KMS-11 (cell line): Measurements from ENCODE around the gene TFF3.

Source experiments
- H2AFZ ChIP-seq: fragments of 200-600 bp; sonication (generic); 2 replicates; pipeline ENCODE4 v1.6.1; 2016; ENCODE audit warnings: antibody characterized with exemption, mixed run types, low read depth
- H3K27ac ChIP-seq: fragments of 200-600 bp; sonication (generic); 2 replicates; pipeline ENCODE4 v1.6.1; 2016; ENCODE audit warnings: mild to moderate bottlenecking, mixed run types
- H3K27me3 ChIP-seq: fragments of 200-600 bp; sonication (generic); 2 replicates; pipeline ENCODE4 v1.6.1; 2017; ENCODE audit warnings: mild to moderate bottlenecking, low read depth, mixed run types, moderate library complexity; ENCODE audit not compliant: insufficient read depth
- H3K36me3 ChIP-seq: fragments of 200-600 bp; sonication (generic); 2 replicates; pipeline ENCODE4 v1.6.1; 2017; ENCODE audit warnings: mild to moderate bottlenecking, mixed run types; ENCODE audit not compliant: insufficient read depth
- H3K4me1 ChIP-seq: fragments of 200-600 bp; sonication (generic); 2 replicates; pipeline ENCODE4 v1.6.1; 2016; ENCODE audit warnings: mild to moderate bottlenecking, low read depth, mixed run types; ENCODE audit not compliant: poor library complexity, severe bottlenecking
- H3K4me2 ChIP-seq: fragments of 200-600 bp; sonication (generic); 2 replicates; pipeline ENCODE4 v1.7.0; 2016; ENCODE audit warnings: mild to moderate bottlenecking, mixed run types
- H3K4me3 ChIP-seq: fragments of 200-600 bp; sonication (generic); IDR thresholded peaks from 2 replicates; pipeline ENCODE4 v1.6.1; 2017; ENCODE audit warnings: low read depth, low read length, mixed read lengths; ENCODE audit not compliant: insufficient read depth
- H3K79me2 ChIP-seq: fragments of 200-600 bp; sonication (generic); 2 replicates; pipeline ENCODE4 v1.6.1; 2016; ENCODE audit warnings: low read depth, mixed run types; ENCODE audit not compliant: insufficient read depth
- H3K9ac ChIP-seq: fragments of 200-600 bp; sonication (generic); 2 replicates; pipeline ENCODE4 v1.6.1; 2016; ENCODE audit warnings: mild to moderate bottlenecking, mixed run types
- H4K20me1 ChIP-seq: fragments of 200-600 bp; sonication (generic); 2 replicates; pipeline ENCODE4 v1.6.1; 2016; ENCODE audit warnings: mild to moderate bottlenecking, mixed run types; ENCODE audit not compliant: insufficient read depth
- CTCF ChIP-seq: fragments of 200-600 bp; sonication (generic); conservative IDR thresholded peaks from 2 replicates; pipeline ENCODE4 v1.6.1; 2017; ENCODE audit warnings: low read depth, mild to moderate bottlenecking, antibody characterized with exemption, low read length, moderate library complexity, mixed read lengths

TFF3 gene

GRCh38 chr21:42352441-42353095 is 37.4 kb upstream of the TFF3 start:
- no peak overlapping the region for H2AFZ ChIP-seq
- H3K4me2 ChIP-seq: no peak overlapping the region
- no peak overlapping the region for H3K9ac ChIP-seq
- H4K20me1 ChIP-seq: no peaks in the 10 kb centered on the region
- no peak overlapping the region for H3K4me3 ChIP-seq
- H3K27ac ChIP-seq: no peak overlapping the region
- H3K4me1 ChIP-seq: no peaks in the 10 kb centered on the region
- no peaks in the 10 kb centered on the region for H3K79me2 ChIP-seq
- no peaks in the 10 kb centered on the region for H3K36me3 ChIP-seq
- H3K27me3 ChIP-seq: peaks cover 37% of the 10 kb centered on the region
- TF ChIP-seq CTCF: no peak

- Histone ChIP-seq H2AFZ (no peak overlapping the region), H3K4me3 (no peak overlapping the region), H3K9ac (no peak overlapping the region), H3K36me3 (no peaks in the 10 kb centered on the region), H3K4me2 (no peak overlapping the region), H3K79me2 (no peaks in the 10 kb centered on the region), H3K4me1 (no peaks in the 10 kb centered on the region), H4K20me1 (no peaks in the 10 kb centered on the region), H3K27ac (no peak overlapping the region), H3K27me3 (peaks cover 42% of the 10 kb centered on the region)
- TF ChIP-seq CTCF: no peak
These were observed 36.6 kb upstream of the TFF3 start for GRCh38 chr21:42351626-42352440.

GRCh38 chr21:42350927-42351426 is 35.8 kb upstream of the TFF3 start, which contains the start of gene TFF2:
TSS of gene TFF2 (minus strand) at chr21:42350994. CDS start at chr21:42350957, 37 bp downstream.
- no peak for TF ChIP-seq CTCF
- Histone ChIP-seq H3K4me2 (no peak within 1 kb of the TSS), H3K27me3 (peaks cover 42% of the 10 kb centered on the region), H3K36me3 (no peaks in the 10 kb centered on the region), H2AFZ (no peak within 1 kb of the TSS), H4K20me1 (no peaks in the 10 kb centered on the region), H3K4me1 (no peaks in the 10 kb centered on the region), H3K9ac (no peak within 1 kb of the TSS), H3K4me3 (no peak within 1 kb of the TSS), H3K79me2 (no peaks in the 10 kb centered on the region), H3K27ac (no peak within 1 kb of the TSS)

GRCh38 chr21:42350318-42350910 is 35.2 kb upstream of the TFF3 start:
- no peaks in the 10 kb centered on the region for H3K36me3 ChIP-seq
- H3K27ac ChIP-seq: no peak overlapping the region
- H3K4me3 ChIP-seq: no peak overlapping the region
- H3K79me2 ChIP-seq: no peaks in the 10 kb centered on the region
- no peak overlapping the region for H3K4me2 ChIP-seq
- no peak overlapping the region for H3K9ac ChIP-seq
- peaks cover 36% of the 10 kb centered on the region for H3K27me3 ChIP-seq
- H2AFZ ChIP-seq: no peak overlapping the region
- no peaks in the 10 kb centered on the region for H4K20me1 ChIP-seq
- TF ChIP-seq CTCF: no peak
- no peaks in the 10 kb centered on the region for H3K4me1 ChIP-seq
